G401.6 (cell line): ENCODE measurements around the gene CNTNAP2.

Experiments used
- FAIRE-seq: peaks from 2 replicates; lab custom pipeline; 2012; peaks lifted over from hg19 to GRCh38; lab: Jason Lieb, UNC

The CNTNAP2 gene

DNA sequence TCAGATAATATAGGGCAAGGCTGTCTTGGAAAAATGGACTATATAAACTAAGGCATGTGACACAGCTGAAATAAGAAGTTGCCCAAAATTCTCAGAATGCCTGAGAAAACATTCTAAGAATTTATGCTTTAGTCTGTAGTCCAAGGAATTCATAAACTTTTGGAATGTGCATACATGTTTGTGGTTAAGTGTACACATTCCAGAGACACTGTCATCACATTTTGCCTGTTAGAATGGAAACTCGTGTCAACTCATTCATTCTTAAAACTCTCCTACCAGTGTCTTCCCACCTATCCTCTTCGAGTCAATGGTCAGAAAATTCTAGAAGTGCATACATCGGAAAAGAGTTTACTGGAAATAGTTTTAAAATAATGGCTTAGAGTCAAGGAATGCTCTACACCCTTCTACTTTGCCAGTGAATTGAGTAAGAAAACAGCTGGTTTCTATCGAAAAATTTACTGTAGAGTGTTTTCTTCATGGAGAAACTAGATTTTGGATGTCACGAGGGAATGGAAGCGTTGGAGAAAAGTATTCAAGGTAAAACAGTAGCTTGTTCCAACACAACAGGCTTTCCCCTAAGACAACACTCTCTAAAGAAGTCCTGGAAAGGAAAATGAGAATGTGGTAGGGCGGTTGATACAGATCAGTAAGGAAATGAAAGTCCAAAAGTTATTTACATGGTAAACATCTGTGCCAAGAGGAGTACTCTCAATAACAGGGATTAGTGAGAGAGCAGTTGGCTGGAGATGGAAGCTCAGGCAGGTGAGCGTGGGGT is 1296.4 kb downstream of the CNTNAP2 start:
- no peak for FAIRE-seq

DNA sequence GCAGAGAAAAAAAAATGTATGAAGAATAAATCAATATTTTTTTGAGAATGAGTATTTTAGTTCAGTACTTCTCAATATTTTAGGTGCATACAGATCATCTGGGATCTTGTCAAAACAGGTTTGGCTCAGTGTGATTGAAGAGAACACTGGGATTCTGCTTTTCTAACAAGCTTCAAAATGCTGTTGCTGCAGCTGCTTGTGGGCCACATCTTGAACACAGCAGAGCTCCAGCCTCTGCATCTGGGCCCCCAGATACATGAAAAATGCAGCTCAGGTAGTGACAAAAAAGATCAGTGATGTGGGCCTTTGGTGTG is 1296.9 kb downstream of the CNTNAP2 start:
- no peak for FAIRE-seq

DNA sequence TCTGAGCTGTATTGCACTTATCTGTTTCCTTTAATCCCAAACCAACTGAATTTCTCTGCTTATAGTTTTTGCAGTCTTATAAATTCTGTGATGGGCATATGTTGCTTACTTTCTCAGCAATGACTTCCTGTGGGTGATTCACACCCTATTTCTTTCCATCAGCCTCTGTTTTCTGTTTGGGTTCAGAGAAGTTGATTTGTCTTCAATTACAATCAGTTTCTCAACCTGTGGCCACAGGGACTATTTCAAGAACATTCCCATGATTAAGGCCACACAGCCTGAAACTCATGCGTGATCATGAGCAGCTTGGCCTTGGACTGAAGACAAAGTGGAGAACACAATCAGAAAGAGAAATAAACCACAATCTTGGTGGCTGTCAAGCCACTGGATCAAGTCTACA is 1299.4 kb downstream of the CNTNAP2 start:
- no peak for FAIRE-seq

- FAIRE-seq = no peak
Measured at GRCh38 chr7:147418966-147419365, 1302.4 kb downstream of the CNTNAP2 start.

DNA sequence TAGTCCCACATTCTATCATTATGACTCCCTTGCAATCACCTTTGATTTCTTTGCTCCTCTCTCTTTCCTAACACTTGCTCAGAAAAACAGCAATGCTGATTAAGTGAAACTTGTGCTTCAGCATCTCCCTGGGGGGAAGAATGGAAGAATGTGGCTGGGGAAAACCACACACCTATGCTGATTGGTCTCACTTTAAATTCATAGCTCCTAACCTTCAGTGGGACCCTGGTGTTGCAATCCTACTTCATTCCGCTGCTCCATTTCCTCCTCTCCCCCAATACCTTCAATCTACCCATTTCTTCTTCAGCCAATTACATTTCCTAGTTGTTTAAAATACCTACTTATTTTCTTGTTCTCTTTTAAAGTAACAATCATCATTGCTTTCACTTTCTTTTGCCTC is 1307.3 kb downstream of the CNTNAP2 start:
- no peak for FAIRE-seq

GRCh38 chr7:147428075-147428474 is 1311.5 kb downstream of the CNTNAP2 start:
- no peak for FAIRE-seq

- no peak for FAIRE-seq
Measured at GRCh38 chr7:147429961-147430360, 1313.4 kb downstream of the CNTNAP2 start.

GRCh38 chr7:147432079-147432478 is 1315.5 kb downstream of the CNTNAP2 start:
- FAIRE-seq = no peak

DNA sequence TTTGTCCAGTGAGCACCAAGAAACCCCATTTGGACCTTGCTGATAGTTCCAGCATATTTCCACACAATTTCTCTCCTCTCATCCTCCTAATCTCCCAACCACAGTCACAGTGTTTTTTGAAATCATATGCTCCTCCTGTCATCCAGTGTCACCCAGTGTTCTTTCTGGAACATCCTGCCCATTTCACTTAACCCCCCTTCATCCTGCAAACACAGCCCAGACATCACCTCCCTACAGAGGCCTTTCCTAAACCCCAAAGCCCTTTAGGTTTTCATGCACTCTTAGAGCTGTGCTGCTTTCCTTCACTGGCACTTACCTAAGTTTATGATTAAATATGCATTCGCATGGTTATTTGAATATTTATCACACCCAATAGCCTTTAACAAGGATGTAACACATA is 1316.0 kb downstream of the CNTNAP2 start:
- FAIRE-seq = no peak

- no peak for FAIRE-seq
Measured at GRCh38 chr7:147436718-147437117, 1320.1 kb downstream of the CNTNAP2 start.

DNA sequence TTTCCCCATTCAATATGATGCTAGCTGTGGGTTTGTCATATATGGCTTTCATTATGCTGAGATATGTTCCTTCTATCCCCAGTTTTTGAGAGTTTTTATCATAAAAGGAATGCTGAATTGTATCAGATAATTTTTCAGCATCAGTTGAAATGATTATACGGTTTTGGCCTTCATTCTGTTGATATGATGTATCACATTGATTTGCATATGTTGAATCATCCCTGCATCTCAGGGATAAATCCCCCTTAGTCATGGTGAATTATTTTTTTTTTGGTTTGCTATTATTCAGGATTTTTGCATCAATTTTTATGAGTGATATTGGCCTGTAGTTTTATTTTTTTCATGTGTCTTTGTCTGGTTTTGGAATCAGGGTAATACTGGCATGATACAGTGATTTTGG is 1321.6 kb downstream of the CNTNAP2 start:
- FAIRE-seq = no peak

DNA sequence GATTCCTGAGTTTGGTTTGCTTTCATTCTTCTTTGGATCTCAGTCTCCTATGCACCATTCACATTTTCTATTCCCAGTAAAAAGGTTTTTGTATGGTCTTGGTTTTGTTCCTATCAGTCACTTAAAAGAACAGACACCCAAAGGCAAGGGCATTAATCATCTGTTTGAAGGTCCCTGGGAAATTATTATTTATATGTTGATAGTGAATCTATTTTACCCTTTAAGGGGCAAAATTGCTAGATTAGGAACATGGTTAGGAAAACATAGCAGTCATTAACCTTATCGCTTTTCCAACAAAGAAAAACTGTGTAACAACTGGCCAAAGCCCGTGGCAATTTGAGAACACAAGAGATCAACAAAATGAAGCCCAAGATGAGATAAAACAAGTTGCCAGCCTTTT is 1327.3 kb downstream of the CNTNAP2 start:
- FAIRE-seq = no peak

GRCh38 chr7:147452816-147453215 is 1336.2 kb downstream of the CNTNAP2 start:
- FAIRE-seq = no peak

GRCh38 chr7:147465223-147465622 is 1348.6 kb downstream of the CNTNAP2 start:
- no peak for FAIRE-seq

GRCh38 chr7:147472556-147472955 is 1356.0 kb downstream of the CNTNAP2 start:
- no peak for FAIRE-seq

GRCh38 chr7:147474862-147475261 is 1358.3 kb downstream of the CNTNAP2 start:
- FAIRE-seq = no peak

DNA sequence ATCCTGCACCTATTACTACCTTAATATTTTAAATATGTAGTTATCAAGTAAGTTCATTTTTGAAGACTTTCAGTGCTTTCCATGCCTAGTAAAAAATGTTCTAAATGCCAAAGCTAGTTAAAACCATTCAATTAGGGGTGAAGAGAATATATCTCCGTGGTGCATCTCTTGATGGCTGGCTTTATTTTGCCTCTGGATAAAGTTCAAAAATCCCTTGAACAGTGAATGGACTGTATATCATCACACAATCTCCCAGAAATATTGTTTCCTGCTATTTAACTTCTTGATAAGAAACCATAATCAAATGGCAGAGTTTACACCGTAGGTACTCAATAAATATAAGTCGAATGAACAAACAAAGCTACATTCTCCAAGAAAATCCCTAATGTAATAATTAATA is 1360.9 kb downstream of the CNTNAP2 start:
- FAIRE-seq = no peak

- no peak for FAIRE-seq
Measured at GRCh38 chr7:147478796-147479195, 1362.2 kb downstream of the CNTNAP2 start.

DNA sequence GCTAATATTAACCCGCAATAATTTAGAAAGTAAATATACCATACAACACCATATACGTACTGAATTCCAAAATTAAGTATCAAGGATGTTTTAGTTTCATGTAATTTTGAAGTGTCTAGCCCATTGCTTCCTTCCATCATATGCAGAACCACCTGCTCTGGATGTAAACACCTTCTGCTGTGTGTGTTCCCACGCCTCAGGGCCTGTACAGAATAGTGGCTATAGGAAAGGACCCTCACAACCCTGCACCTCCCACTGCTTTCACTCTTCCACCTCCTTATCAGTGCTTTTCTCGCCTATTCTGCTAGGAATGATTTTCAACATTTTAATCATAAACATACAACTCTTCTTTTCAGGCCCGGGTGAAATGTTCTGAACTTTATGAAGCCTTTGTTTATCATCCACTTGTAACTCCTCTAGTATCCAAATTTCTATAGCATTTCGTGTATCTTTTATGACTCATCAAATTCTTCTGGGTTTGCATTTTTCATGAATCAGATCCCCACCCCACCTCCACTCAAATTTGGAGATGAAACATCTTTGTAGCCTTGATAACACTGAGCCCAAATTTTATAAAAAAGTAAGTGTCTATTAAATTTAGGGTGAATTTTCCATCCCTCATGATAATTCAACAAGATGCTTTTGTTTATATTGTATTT is 1367.2 kb downstream of the CNTNAP2 start:
- FAIRE-seq = no peak

- FAIRE-seq = no peak
Measured at GRCh38 chr7:147485660-147486210, 1369.1 kb downstream of the CNTNAP2 start.

DNA sequence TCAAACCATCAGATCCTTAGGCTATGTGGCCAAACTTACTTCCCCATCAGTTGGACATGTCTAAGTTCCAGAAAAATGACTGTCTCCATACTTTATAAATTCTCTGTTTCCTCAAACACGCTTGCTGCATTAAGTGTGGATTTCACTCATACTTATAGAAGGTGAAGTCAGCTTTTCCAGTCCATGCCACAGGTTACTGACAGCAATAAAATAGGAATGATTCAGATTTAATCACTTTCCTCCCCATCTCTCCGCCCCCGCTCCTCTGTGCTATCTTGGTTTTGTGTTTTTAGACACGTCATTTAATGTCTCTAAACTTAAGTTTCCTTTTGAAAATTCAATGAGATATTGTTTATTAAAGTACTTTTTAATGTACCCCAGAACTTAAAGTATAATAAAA is 1376.0 kb downstream of the CNTNAP2 start:
- FAIRE-seq = no peak

DNA sequence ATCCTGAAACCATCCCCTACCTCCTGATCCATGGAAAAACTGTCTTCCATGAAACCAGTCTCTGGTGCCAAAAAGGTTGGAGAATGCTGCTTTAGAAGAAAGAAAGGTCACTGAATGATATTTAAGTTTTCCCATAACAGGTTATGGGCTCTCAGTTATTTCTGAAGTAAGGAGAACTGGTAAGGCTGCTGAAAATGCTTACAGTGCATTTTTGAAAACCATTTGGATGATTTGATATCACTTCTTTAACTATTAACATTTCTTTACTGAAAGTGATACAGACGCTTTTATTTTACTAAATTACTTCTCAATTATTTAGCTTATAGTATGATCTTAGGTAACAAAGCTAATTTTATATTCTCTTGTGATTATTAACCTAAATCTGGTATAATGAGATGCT is 1379.6 kb downstream of the CNTNAP2 start:
- no peak for FAIRE-seq

DNA sequence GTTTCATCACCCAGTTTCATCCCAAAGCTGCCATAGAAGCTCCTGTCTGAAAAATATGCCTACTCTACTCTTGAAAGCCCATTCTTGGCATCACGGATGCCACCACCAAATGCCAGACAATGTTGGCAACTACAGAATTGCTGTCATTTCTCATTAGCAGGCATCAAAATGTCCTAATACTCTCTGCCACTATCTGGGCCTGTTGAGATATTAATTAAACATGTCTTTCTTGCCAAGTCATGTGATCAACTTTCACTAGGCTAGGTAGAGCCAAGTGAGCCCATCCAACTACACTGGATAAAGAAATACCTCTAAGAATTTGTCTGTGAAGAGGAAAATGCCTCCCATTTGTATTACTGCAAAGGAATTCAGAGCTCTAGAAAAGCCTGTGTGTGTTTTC is 1380.6 kb downstream of the CNTNAP2 start:
- FAIRE-seq = no peak

- FAIRE-seq = no peak
Measured at GRCh38 chr7:147498081-147498480, 1381.5 kb downstream of the CNTNAP2 start.
